ENCODE measurements around the gene TMEM9. TPM values are rescaled to one million over a fixed set of nuclear protein-coding genes. Genes with fewer than 3 reads are reported as not detected.

TMEM9 gene
- total and polyA plus RNA-seq, 9 of the 15 experiments (the other 6 are each of a cell fraction or from before 2014, with no cell fraction given): 30.4 to 107 (median 67.6) TPM

DNA sequence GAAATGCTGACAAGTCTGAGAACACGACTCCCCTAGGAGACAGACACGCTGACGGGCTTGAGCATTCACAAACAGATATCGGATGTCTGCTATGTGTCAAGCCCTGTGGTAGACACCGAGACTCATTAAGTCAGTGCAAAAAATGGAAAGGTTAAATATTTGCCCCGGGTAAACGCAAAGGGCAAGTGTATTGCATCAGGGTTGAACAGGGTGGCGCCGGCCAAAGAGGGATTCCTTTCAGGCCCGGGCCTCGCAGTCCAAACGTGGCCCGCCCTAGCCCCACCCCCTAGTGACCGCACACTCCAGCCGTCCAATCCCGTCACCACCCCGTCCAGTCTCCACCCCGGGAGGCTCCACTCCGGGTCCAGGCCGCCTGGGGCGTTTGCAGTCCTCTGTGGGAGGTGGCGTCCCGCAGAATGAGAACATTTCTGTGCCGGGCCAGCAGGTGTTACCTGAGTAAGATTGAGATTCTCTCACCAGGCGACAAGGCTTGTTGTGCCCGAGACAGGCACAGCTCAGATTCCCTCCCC, 16.3 kb upstream of the TMEM9 start (continued):
- peak; percentile 89 for TF ChIP-seq PKNOX1 (IDR thresholded peaks at IDR 0.05)
- peak; percentile 87 for TF ChIP-seq RNF2 (IDR thresholded peaks at IDR 0.05)
- TF ChIP-seq ATF7 (IDR thresholded peaks at IDR 0.05): peak; percentile 96
- TF ChIP-seq HDAC6 (IDR thresholded peaks at IDR 0.05; ENCODE audit: low read depth, low read length): no peak
- no peak for TF ChIP-seq GTF2F1 (IDR thresholded peaks at IDR 0.05; ENCODE audit: low read depth, low read length)
- no peak for TF ChIP-seq NR2C2 (CRISPR knock-in tag; IDR thresholded peaks at IDR 0.05)
- TF ChIP-seq NR2C2 (tag; IDR thresholded peaks at IDR 0.05): peak; percentile 88
- TF ChIP-seq ZNF133 (CRISPR knock-in tag; IDR thresholded peaks at IDR 0.05): no peak
- TF ChIP-seq POLR2H (tag; IDR thresholded peaks at IDR 0.05; ENCODE audit: low read depth): peak; percentile 78
- TF ChIP-seq POLR2AphosphoS5 (IDR thresholded peaks at IDR 0.05; ENCODE audit: control insufficient read depth, insufficient read depth, low read depth, low read length): peak; percentile 34; the same call in 1 of the 2 replicates
- peak; percentile 69; the same call in 1 of the 2 replicates for TF ChIP-seq PHF21A (IDR thresholded peaks at IDR 0.05; ENCODE audit: borderline replicate concordance, low read depth)
- TF ChIP-seq FUS (optimal IDR thresholded peaks at IDR 0.05; ENCODE audit: low read depth, low read length): no peak
- no peak for TF ChIP-seq NELFE (IDR thresholded peaks at IDR 0.05; ENCODE audit: insufficient read depth, insufficient read length)
- TF ChIP-seq ZNF24 (IDR thresholded peaks at IDR 0.05): peak; percentile 63; the same call in 1 of the 2 replicates
- peak; percentile 83 for TF ChIP-seq SP1 (CRISPR knock-in tag; IDR thresholded peaks at IDR 0.05)
- 0 out of 2 replicates have a peak, but pooled peaks have one; percentile 36 for TF ChIP-seq FOXJ2 (tag; IDR thresholded peaks at IDR 0.05)
- 0 out of 2 replicates have a peak, but pooled peaks have one; percentile 42 for TF ChIP-seq ETS1 (conservative IDR thresholded peaks at IDR 0.05; ENCODE audit: control insufficient read depth, low read depth, low read length)
- peak; percentile 36; the same call in 1 of the 2 replicates for TF ChIP-seq GMEB1 (CRISPR knock-in tag; IDR thresholded peaks at IDR 0.05)
- peak; percentile 86 for TF ChIP-seq CXXC5 (CRISPR knock-in tag; IDR thresholded peaks at IDR 0.05)
- no peak for TF ChIP-seq MIER1 (IDR thresholded peaks at IDR 0.05; ENCODE audit: low read depth)
- TF ChIP-seq TARDBP (IDR thresholded peaks at IDR 0.05): peak; percentile 62; the same call in 1 of the 2 replicates
- no peak for TF ChIP-seq U2AF2 (optimal IDR thresholded peaks at IDR 0.05; ENCODE audit: low read depth, low read length)
- no peak for TF ChIP-seq ZHX1 (conservative IDR thresholded peaks at IDR 0.05; ENCODE audit: low read length)
- 0 out of 2 replicates have a peak, but pooled peaks have one; percentile 46 for TF ChIP-seq PYGO2 (tag; IDR thresholded peaks at IDR 0.05)

Measured in K562 (cell line).